ENCODE results near the gene KRT40.

Gene KRT40

GRCh38 chr17:40960144-40960543 lies 24.0 kb downstream of the KRT40 start:
- Histone ChIP-seq H3K27ac (replicated peaks) (no peak overlapping the region), H3K27me3 (ENCODE audit: insufficient read depth, poor library complexity, severe bottlenecking) (no peaks in the 10 kb centered on the region), H3K4me3 (replicated peaks; ENCODE audit: insufficient read depth, low read length) (no peak overlapping the region)
- no peak for DNase-seq (ENCODE audit: low read depth in 1 of 2, low spot score in 1 of 2)
- TF ChIP-seq POLR2AphosphoS5 (IDR thresholded peaks at IDR 0.05; ENCODE audit: low read depth), result no peak
- TF ChIP-seq GABPA (IDR thresholded peaks at IDR 0.05; ENCODE audit: low read depth), result no peak
- TF ChIP-seq, protein P1, sequence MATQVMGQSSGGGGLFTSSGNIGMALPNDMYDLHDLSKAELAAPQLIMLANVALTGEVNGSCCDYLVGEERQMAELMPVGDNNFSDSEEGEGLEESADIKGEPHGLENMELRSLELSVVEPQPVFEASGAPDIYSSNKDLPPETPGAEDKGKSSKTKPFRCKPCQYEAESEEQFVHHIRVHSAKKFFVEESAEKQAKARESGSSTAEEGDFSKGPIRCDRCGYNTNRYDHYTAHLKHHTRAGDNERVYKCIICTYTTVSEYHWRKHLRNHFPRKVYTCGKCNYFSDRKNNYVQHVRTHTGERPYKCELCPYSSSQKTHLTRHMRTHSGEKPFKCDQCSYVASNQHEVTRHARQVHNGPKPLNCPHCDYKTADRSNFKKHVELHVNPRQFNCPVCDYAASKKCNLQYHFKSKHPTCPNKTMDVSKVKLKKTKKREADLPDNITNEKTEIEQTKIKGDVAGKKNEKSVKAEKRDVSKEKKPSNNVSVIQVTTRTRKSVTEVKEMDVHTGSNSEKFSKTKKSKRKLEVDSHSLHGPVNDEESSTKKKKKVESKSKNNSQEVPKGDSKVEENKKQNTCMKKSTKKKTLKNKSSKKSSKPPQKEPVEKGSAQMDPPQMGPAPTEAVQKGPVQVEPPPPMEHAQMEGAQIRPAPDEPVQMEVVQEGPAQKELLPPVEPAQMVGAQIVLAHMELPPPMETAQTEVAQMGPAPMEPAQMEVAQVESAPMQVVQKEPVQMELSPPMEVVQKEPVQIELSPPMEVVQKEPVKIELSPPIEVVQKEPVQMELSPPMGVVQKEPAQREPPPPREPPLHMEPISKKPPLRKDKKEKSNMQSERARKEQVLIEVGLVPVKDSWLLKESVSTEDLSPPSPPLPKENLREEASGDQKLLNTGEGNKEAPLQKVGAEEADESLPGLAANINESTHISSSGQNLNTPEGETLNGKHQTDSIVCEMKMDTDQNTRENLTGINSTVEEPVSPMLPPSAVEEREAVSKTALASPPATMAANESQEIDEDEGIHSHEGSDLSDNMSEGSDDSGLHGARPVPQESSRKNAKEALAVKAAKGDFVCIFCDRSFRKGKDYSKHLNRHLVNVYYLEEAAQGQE (IDR thresholded peaks at IDR 0.05; ENCODE audit: insufficient replicate concordance, low read depth), result no peak
- TF ChIP-seq SPI1 (IDR thresholded peaks at IDR 0.05; ENCODE audit: borderline replicate concordance, low read depth), result no peak
- TF ChIP-seq, protein P2, sequence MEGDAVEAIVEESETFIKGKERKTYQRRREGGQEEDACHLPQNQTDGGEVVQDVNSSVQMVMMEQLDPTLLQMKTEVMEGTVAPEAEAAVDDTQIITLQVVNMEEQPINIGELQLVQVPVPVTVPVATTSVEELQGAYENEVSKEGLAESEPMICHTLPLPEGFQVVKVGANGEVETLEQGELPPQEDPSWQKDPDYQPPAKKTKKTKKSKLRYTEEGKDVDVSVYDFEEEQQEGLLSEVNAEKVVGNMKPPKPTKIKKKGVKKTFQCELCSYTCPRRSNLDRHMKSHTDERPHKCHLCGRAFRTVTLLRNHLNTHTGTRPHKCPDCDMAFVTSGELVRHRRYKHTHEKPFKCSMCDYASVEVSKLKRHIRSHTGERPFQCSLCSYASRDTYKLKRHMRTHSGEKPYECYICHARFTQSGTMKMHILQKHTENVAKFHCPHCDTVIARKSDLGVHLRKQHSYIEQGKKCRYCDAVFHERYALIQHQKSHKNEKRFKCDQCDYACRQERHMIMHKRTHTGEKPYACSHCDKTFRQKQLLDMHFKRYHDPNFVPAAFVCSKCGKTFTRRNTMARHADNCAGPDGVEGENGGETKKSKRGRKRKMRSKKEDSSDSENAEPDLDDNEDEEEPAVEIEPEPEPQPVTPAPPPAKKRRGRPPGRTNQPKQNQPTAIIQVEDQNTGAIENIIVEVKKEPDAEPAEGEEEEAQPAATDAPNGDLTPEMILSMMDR (IDR thresholded peaks at IDR 0.05; ENCODE audit: insufficient read depth, low read length), result no peak

DNA sequence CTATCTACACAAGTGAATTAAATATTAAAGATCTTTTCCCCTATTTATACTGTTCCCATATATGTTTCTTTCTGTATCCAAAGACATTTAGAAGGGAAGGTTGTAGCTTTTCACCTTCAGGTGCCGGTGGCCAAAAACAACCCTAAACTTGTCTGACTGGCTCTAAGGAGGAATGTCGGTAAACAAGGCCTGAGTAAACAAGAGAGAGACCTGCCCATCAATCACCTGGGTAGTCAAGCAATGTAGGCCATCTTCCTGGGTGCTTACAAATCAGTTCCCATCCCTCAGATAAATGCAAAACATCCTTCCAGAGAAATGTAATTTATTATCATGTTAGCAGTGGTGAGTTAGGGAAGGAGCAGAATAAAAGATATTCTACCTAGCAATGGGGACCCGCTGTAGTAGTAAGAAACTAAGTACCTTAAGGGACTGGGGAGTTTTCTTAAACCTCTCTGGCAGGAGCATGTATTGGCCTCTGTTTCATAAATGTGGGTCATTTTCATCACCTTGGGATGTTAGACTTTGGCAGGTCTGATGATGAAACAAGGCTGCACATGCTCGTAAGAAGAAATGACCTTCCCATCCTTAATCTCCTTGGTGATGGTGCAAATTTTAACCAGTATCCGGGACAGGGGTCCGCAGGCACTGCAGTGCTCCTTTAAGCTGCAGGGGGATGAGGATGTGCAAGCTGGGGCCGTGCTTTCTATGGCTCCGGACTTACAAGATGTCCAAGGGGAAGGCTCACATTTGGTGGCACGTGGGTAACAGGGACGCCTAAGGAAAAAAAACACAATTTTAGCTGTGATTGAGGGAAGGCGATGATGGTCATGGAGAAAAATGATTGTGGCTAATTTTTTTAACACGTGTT lies 25.8 kb downstream of the KRT40 start:
- no peak overlapping the region for H3K27ac ChIP-seq (replicated peaks)
- H3K4me3 ChIP-seq (replicated peaks; ENCODE audit: insufficient read depth, low read length), result no peak overlapping the region
- no peak for DNase-seq (ENCODE audit: low read depth in 1 of 2, low spot score in 1 of 2)
- no peak for TF ChIP-seq POLR2AphosphoS5 (IDR thresholded peaks at IDR 0.05; ENCODE audit: low read depth)
- TF ChIP-seq, protein P1 (IDR thresholded peaks at IDR 0.05; ENCODE audit: insufficient replicate concordance, low read depth), result no peak
- TF ChIP-seq SPI1 (IDR thresholded peaks at IDR 0.05; ENCODE audit: borderline replicate concordance, low read depth), result no peak
- TF ChIP-seq, protein P2 (IDR thresholded peaks at IDR 0.05; ENCODE audit: insufficient read depth, low read length), result no peak
- TF ChIP-seq GABPA (IDR thresholded peaks at IDR 0.05; ENCODE audit: low read depth), result no peak
- peaks cover 5% of the 10 kb centered on the region for H3K27me3 ChIP-seq (ENCODE audit: insufficient read depth, poor library complexity, severe bottlenecking)

- Histone ChIP-seq H3K27ac (replicated peaks) (no peak overlapping the region), H3K4me3 (replicated peaks; ENCODE audit: insufficient read depth, low read length) (no peak overlapping the region), H3K27me3 (ENCODE audit: insufficient read depth, poor library complexity, severe bottlenecking) (peaks cover 7% of the 10 kb centered on the region)
- TF ChIP-seq SPI1 (IDR thresholded peaks at IDR 0.05; ENCODE audit: borderline replicate concordance, low read depth), result no peak
- TF ChIP-seq, protein P1 (IDR thresholded peaks at IDR 0.05; ENCODE audit: insufficient replicate concordance, low read depth), result no peak
- TF ChIP-seq, protein P2 (IDR thresholded peaks at IDR 0.05; ENCODE audit: insufficient read depth, low read length), result no peak
- no peak for TF ChIP-seq GABPA (IDR thresholded peaks at IDR 0.05; ENCODE audit: low read depth)
- no peak for TF ChIP-seq POLR2AphosphoS5 (IDR thresholded peaks at IDR 0.05; ENCODE audit: low read depth)
- no peak for DNase-seq (ENCODE audit: low read depth in 1 of 2, low spot score in 1 of 2)
These were observed 27.5 kb downstream of the KRT40 start for GRCh38 chr17:40956401-40957254.

All from HL-60 (cell line).